Brain pericyte (primary cell): ENCODE results near the gene CCDC80.
A peak's percentile ranks its signal among the peaks of the same experiment; 100 is the strongest.

ENCODE experiments used
- DNase-seq: peaks from one replicate; pipeline ENCODE4 v3.0.0-alpha.2; 2012; ENCODE audit warnings: low read depth, low spot score

CCDC80 gene, protein sequence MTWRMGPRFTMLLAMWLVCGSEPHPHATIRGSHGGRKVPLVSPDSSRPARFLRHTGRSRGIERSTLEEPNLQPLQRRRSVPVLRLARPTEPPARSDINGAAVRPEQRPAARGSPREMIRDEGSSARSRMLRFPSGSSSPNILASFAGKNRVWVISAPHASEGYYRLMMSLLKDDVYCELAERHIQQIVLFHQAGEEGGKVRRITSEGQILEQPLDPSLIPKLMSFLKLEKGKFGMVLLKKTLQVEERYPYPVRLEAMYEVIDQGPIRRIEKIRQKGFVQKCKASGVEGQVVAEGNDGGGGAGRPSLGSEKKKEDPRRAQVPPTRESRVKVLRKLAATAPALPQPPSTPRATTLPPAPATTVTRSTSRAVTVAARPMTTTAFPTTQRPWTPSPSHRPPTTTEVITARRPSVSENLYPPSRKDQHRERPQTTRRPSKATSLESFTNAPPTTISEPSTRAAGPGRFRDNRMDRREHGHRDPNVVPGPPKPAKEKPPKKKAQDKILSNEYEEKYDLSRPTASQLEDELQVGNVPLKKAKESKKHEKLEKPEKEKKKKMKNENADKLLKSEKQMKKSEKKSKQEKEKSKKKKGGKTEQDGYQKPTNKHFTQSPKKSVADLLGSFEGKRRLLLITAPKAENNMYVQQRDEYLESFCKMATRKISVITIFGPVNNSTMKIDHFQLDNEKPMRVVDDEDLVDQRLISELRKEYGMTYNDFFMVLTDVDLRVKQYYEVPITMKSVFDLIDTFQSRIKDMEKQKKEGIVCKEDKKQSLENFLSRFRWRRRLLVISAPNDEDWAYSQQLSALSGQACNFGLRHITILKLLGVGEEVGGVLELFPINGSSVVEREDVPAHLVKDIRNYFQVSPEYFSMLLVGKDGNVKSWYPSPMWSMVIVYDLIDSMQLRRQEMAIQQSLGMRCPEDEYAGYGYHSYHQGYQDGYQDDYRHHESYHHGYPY

GRCh38 chr3:112640930-112641801 lies at the start of gene CCDC80:
CCDC80 (minus strand) TSS chr3:112641143; CDS start chr3:112639905, 1,238 bp downstream.
- DNase-seq: peak; percentile 81

GRCh38 chr3:112689989-112690388 lies 49.0 kb upstream of the CCDC80 start:
- DNase-seq: no peak

- DNase-seq: no peak
Measured at GRCh38 chr3:112689385-112689784, 48.4 kb upstream of the CCDC80 start.

DNA sequence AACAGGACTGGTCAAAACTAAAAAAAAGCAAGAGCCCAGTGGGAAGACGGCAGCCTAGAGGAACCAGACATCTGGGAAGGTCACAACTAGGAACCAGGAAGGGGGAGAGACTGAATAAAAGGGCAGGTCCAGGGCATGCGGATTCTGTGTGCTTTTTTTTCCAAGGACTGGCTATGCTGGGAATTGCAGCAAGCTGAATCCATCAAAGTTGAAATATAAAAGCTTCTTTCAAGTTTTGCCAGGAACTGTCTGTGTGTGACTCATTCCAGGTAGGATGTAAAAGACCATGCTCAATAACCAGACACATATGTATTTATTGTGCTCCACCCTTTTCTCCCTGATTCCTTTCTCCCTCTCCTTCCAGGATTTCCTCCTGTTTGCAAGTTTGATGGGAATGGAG lies 47.9 kb upstream of the CCDC80 start:
- no peak for DNase-seq

DNA sequence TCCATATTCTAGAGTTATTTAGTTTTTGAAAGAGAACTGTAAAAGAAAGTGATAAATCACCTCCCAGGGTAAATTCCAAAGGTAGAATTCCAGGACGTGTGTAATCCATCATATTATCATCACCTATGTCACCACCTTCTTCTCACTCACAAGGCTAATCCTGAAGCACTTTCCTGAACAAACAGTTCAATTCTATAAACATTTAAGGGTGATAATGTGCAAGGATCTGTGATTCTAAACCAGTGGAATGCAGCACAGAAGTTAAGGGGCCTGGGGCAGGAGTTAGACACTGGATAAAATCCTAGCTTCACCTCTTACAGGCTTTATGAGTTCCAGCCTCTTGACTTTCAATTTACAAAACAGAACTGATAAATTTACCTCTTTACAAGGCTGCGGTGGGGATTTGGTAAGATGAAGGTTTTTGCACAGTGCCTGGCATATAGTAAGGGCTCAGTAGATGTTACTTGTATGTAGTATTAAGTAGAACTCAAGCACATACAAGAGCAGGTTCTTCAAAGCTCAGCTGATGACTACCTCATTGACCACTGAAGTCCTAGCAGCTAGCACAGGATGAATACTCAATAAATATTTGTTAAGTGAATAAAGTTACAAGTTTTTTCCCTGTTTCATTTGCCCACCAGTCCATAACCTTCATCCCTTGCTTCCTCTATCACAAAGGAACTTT lies 47.3 kb upstream of the CCDC80 start:
- DNase-seq: no peak

- DNase-seq: no peak
Measured at GRCh38 chr3:112687616-112688015, 46.7 kb upstream of the CCDC80 start.

DNA sequence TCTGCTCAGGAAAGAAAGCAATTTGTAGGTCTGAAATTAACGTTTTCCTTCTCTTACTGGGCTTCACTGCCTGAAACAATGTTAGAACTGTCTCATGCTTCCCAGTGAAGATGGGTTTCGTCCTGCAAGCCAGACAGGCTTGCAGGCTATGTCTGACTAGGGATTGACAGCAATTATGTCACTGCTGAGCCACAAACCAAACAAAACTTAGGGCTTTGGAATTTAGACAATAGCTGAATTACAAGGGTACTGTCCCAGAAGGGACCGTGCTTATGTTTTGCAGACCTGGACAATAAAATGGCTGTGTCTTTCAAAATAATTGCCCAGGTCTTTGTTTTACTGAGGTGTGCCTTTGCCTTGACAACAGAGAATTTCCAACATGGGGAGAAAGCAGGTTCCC lies 46.3 kb upstream of the CCDC80 start:
- no peak for DNase-seq

DNA sequence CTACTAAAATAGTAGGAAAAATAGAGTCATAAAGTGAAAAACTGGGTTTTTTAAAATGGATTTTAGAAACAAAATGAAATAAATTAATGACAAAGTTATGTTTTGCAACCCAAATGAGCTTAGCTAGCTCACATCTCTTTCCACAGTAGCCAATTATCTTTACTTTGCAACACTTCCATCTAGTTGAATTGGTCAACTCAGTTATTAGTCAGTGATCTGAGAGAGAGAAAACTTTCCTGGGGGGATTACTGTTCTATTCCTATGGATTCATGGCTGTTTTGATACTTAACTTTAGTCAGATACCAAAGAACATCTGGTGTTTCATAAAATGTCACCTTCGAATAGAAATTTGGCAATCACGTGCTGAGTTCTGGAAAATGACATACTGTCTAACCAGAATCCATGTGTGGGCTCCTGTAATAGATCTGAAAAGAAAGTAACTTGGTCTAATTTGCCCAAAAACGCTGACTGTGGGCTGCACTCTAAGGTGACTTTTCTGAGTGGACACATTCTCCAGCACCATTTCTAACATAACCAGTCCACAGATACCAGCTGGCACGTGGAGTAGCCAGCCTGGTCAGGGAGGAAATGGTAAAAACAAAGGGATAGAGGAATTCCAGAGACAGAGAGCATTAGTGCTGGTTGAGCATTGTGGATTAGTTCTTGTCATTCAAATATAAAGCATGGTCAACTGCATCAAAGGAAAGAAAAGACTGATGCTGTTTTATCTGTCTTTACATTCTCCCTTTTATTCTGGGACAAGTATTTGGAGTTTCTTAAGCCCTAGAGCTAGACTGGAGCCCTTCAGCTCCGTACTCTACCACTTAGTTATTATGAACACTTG lies 45.2 kb upstream of the CCDC80 start:
- no peak for DNase-seq

GRCh38 chr3:112685420-112685819 lies 44.5 kb upstream of the CCDC80 start:
- no peak for DNase-seq

GRCh38 chr3:112682361-112682760 lies 41.4 kb upstream of the CCDC80 start:
- DNase-seq: no peak

- DNase-seq: no peak
Measured at GRCh38 chr3:112681822-112682325, 40.9 kb upstream of the CCDC80 start.

DNA sequence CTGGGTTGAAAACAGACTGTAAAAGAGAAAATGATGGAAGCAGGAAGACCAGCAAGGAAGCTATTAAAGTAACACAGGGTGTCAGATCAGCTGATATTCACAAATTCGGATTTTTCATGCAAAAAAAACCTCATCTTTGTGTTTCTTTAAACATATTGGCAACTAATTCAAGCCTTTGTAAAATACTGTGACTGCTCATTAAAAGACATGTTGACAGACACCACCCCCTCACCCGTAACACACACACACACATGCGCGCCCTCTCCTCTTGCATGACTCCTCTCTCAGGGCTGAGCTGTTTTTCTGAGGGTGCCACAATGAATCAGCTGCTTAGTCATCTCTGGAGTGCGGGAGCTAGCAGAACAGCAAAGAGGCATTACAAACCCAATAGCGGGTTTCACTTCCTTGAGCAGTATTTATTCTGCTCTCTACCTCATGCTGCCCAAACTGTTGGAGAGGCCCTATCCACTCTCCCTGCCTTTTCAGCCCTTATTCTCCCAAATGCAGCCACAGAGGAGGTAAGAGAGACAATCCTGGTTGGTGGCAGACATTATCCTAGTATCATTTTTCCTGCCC lies 35.8 kb upstream of the CCDC80 start:
- DNase-seq: peak; percentile 71

DNA sequence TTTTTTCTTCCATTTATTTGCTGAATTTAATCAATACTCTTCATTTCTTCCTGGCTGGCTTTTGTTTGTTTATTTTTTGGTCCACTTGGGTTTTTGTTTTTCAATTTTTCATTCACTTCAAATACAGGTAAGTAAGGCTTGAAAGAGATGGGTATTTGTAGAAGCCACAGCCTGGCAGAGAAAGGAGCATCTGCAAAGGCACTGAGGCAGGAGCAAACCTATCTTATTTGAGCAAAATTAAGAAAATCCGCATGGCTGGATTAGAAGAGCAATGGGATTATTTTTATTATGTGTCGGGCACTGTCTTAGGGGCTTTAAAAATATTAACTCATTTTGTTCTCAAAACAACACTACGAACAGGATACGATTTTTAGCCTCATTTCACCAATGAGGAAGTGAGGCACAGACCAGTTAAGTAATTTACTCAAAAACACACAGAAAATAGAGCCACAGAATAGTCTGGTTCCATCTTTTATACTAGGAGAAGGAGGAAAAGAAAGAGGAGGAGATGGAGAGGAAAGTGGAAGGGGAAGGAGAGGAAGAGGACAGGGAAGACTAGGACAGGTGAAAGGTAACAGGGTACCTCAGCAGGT lies 35.1 kb upstream of the CCDC80 start:
- no peak for DNase-seq

GRCh38 chr3:112675349-112675748 lies 34.4 kb upstream of the CCDC80 start:
- DNase-seq: no peak

- no peak for DNase-seq
Measured at GRCh38 chr3:112672716-112673541, 32.0 kb upstream of the CCDC80 start.

GRCh38 chr3:112671930-112672715 lies 31.2 kb upstream of the CCDC80 start:
- DNase-seq: no peak

GRCh38 chr3:112670824-112671223 lies 29.9 kb upstream of the CCDC80 start:
- DNase-seq: no peak
